GM12878 (cell line): ENCODE measurements around the gene MCM3. TPM values are rescaled to one million over a fixed set of nuclear protein-coding genes. Genes with fewer than 3 reads are reported as not detected.

Experiments
- ATAC-seq: fragments of 200-7000 bp; cut with Tn5 transposase; 3 replicates; pipeline ENCODE4 v1.9.1; 2020; ENCODE audit warnings: mild to moderate bottlenecking, moderate library complexity
- BruUV-seq: library from RNA; stranded (reverse); fragments of 400-500 nt; replicated peaks from 2 replicates; lab custom pipeline; 2021; lab: Mats Ljungman, UMichigan
- CTCF ChIA-PET: fragments of 300-600 bp; sonication (Branson Sonifier 250); formaldehyde crosslinking; extraction: SDS; loops from one replicate; lab custom pipeline; 2021; ENCODE audit warnings: inconsistent platforms; lab: Yijun Ruan, JAX
- POLR2A ChIA-PET: fragments of 350-600 bp; formaldehyde crosslinking; extraction: SDS; loops from one replicate; lab custom pipeline; 2021; ENCODE audit warnings: inconsistent platforms; lab: Charles Lee
- RAD21 ChIA-PET: fragments of 300-600 bp; sonication (Branson Sonifier 250); formaldehyde crosslinking; loops from one replicate; lab custom pipeline; 2023; ENCODE audit warnings: antibody characterized with exemption; ENCODE audit not compliant: unreplicated experiment; lab: Charles Lee
- SMC1A ChIA-PET: fragments of 300-600 bp; sonication (Branson Sonifier 250); formaldehyde crosslinking; loops from one replicate; lab custom pipeline; 2023; ENCODE audit not compliant: unreplicated experiment, uncharacterized antibody; lab: Charles Lee
- DNase-seq: peaks from one replicate; pipeline ENCODE4 v3.0.0-alpha.2; 2011; ENCODE audit warnings: low read depth, low spot score
- FAIRE-seq: peaks from 3 replicates; lab custom pipeline; 2011; peaks lifted over from hg19 to GRCh38; lab: Jason Lieb, UNC
- H2AFZ ChIP-seq: 2 replicates; pipeline ENCODE4 v1.6.0; 2011; ENCODE audit warnings: low read depth, low read length, control low read depth; ENCODE audit not compliant: control insufficient read depth
- H3K27ac ChIP-seq: 2 replicates; pipeline ENCODE4 v1.5.1; 2011; ENCODE audit warnings: control low read depth; ENCODE audit not compliant: control insufficient read depth, insufficient read depth
- H3K27me3 ChIP-seq, 2 experiments: replicated peaks in 1 of 2; 2 replicates each; pipeline versions ENCODE4 v1.6.0 to v1.6.1; 2011; ENCODE audit warnings: low read length in 1 of 2; ENCODE audit not compliant: control insufficient read depth in 2 of 2, insufficient read depth in 2 of 2
- H3K36me3 ChIP-seq, 2 experiments: 2 replicates each; pipeline ENCODE4 v1.5.1; 2011; ENCODE audit warnings: low read length in 1 of 2; ENCODE audit not compliant: control insufficient read depth in 2 of 2, insufficient read depth in 2 of 2
- H3K4me1 ChIP-seq: 2 replicates; pipeline ENCODE4 v1.6.1; 2011; ENCODE audit warnings: mild to moderate bottlenecking, low read length, moderate library complexity, mixed read lengths; ENCODE audit not compliant: control insufficient read depth, insufficient read depth
- H3K4me2 ChIP-seq: 2 replicates; pipeline ENCODE4 v1.6.0; 2011; ENCODE audit warnings: control low read depth; ENCODE audit not compliant: control insufficient read depth, insufficient read depth
- H3K4me3 ChIP-seq: fragments of 200-600 bp; sonication (generic); 2 replicates; pipeline ENCODE4 v1.5.1; 2016
- H3K79me2 ChIP-seq: 2 replicates; pipeline ENCODE4 v1.6.0; 2011; ENCODE audit warnings: low read length; ENCODE audit not compliant: control insufficient read depth, insufficient read depth
- H3K9ac ChIP-seq: 2 replicates; pipeline ENCODE4 v1.8.0; 2011; ENCODE audit warnings: low read length, control low read depth, mixed read lengths; ENCODE audit not compliant: control insufficient read depth, insufficient read depth
- H3K9me3 ChIP-seq: replicated peaks from 3 replicates; pipeline ENCODE4 v1.5.1; 2011; ENCODE audit warnings: mild to moderate bottlenecking, low read length; ENCODE audit not compliant: control insufficient read depth, insufficient read depth
- H4K20me1 ChIP-seq: 2 replicates; pipeline ENCODE4 v1.6.0; 2011; ENCODE audit not compliant: control insufficient read depth, insufficient read depth
- BACH1 ChIP-seq: fragments of 450-650 bp; IDR thresholded peaks from 2 replicates; pipeline ENCODE4 v1.6.1; 2017; ENCODE audit warnings: mild to moderate bottlenecking, borderline replicate concordance
- BMI1 ChIP-seq: fragments of 450-650 bp; IDR thresholded peaks from 2 replicates; pipeline ENCODE4 v1.6.1; 2016; ENCODE audit warnings: mild to moderate bottlenecking, moderate library complexity, borderline replicate concordance
- CBX5 ChIP-seq: sonication (generic); IDR thresholded peaks from 2 replicates; pipeline ENCODE4 v1.6.1; 2016; ENCODE audit warnings: low read depth, moderate library complexity, mild to moderate bottlenecking, inconsistent platforms
- CREM ChIP-seq: IDR thresholded peaks from 2 replicates; pipeline ENCODE4 v1.6.1; 2014; ENCODE audit warnings: antibody characterized with exemption, low read depth
- HDGF ChIP-seq: fragments of 450-650 bp; IDR thresholded peaks from 2 replicates; pipeline ENCODE4 v1.6.1; 2016; ENCODE audit warnings: antibody characterized with exemption
- MTA3 ChIP-seq: IDR thresholded peaks from 2 replicates; pipeline ENCODE4 v1.6.1; 2012; ENCODE audit warnings: low read length, inconsistent platforms, borderline replicate concordance
- NR2C2 ChIP-seq: IDR thresholded peaks from 2 replicates; pipeline ENCODE4 v1.6.1; 2011; ENCODE audit warnings: borderline replicate concordance, low read depth; ENCODE audit not compliant: control insufficient read depth, insufficient read length
- POLR2A ChIP-seq: IDR thresholded peaks from 2 replicates; pipeline ENCODE4 v1.6.1; 2011; ENCODE audit warnings: low read depth, mild to moderate bottlenecking, low read length
- POLR2AphosphoS2 ChIP-seq: IDR thresholded peaks from 2 replicates; pipeline ENCODE4 v1.6.1; 2011; ENCODE audit warnings: low read depth, mild to moderate bottlenecking, low read length, improper control_type of control experiment, moderate library complexity
- TCF12 ChIP-seq: IDR thresholded peaks from 2 replicates; pipeline ENCODE4 v1.6.1; 2011; ENCODE audit warnings: low read depth, mild to moderate bottlenecking, low read length
- ZBTB11 ChIP-seq: fragments of 450-650 bp; formaldehyde crosslinking; IDR thresholded peaks from 2 replicates; pipeline ENCODE4 v1.5.0; 2022; ENCODE audit warnings: mild to moderate bottlenecking, missing genetic modification characterization
- ZNF384 ChIP-seq: IDR thresholded peaks from 2 replicates; pipeline ENCODE4 v1.6.1; 2012; ENCODE audit warnings: low read depth, mild to moderate bottlenecking, low read length, improper control_type of control experiment, borderline replicate concordance
- ZNF687 ChIP-seq: fragments of 450-650 bp; IDR thresholded peaks from 2 replicates; pipeline ENCODE4 v1.6.1; 2017; ENCODE audit warnings: mild to moderate bottlenecking, moderate library complexity
- WGBS: methylation state at CpG from one replicate; pipeline ENCODE4 v1.1.6; 2016; ENCODE audit warnings: low lambda C conversion rate; ENCODE audit not compliant: insufficient replicate concordance, insufficient coverage; ENCODE audit errors: missing lambda C conversion rate; 5-methylcytosine and 5-hydroxymethylcytosine counted together
- in situ Hi-C: fragments of 300-500 bp; cut with MboI; formaldehyde crosslinking; loops from 9 replicates; pipeline ENCODE4 v1.14.3; 2018; ENCODE audit warnings: mixed read lengths
- intact Hi-C: fragments of 100-400 bp; cut with micrococcal nuclease; formaldehyde crosslinking; loops from one replicate; pipeline ENCODE4 v1.14.2; 2022; ENCODE audit not compliant: unreplicated experiment
- polyA plus RNA-seq, 11 experiments: library from polyadenylated mRNA; depleted of rRNA in 4 of 11; unstranded in 6 of 11; stranded (reverse) in 5 of 11; fragments of >200 nt; fragmentation: Nextera tagmentation in 4 of 11; fragmentation: Illumina TruSeq in 1 of 11; extraction: Ambion mirVana in 4 of 11; extraction: Trizol in 1 of 11; gene quantifications; 1 replicate in 1 of 11; 2 replicates in 10 of 11; pipeline versions ENCODE4 v1.2.1 to v1.2.3, GENCODE V29; 2011 to 2016; ENCODE audit warnings: inconsistent platforms in 2 of 11, missing spikeins in 2 of 11, low read depth in 1 of 11
- total RNA-seq, 4 experiments: library from RNA; depleted of rRNA in 3 of 4; stranded (reverse); fragments of >200 nt in 3 of 4; fragmentation: Illumina TruSeq in 1 of 4; extraction: Trizol in 1 of 4; gene quantifications; 2 replicates each; pipeline versions ENCODE4 v1.2.1 to v1.2.3, GENCODE V29; 2013 to 2021

The MCM3 gene
- total and polyA plus RNA-seq, 10 of the 15 experiments (the other 5 are each of a cell fraction or from before 2014, with no cell fraction given): 74.1 to 265 (median 214) TPM

DNA sequence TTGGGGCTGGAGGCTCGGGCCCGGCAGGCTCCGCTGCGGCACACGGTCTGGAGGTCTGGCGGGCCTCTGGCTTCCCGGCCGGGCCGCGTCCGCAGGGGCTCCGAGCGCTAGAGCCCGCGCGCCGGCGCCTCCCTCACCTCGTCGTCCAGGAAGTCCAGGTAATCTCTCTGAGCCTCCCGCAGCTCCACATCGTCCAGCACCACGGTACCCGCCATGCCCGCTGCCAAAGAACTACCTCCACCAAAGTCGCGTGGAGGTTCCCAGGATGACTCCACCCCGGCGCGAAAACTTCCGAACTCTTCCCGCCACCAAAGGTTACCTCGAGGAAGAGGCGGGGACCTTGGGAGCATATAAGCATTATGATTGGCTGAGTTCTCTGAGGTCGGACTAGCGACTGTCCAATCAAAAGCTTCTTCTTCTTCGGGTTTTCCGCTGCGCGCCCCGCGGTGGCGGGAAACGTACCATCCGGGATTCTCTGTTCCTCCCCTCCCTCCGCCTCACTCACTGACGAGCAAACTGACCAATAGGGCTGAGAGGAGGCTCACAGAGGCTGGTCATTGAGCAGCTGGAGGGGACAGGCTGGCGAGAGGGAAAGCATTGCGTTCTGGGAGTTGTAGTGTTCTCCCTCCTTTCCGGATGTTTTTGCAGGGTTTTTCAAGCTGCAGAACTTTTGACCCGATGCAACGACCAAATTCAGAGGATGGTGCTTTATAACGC is at the start of gene MCM3 (continued):
- TF ChIP-seq ZNF687 (no peak), TCF12 (no peak; the same call in 1 of the 2 replicates), POLR2AphosphoS2 (no peak)

- ATAC-seq (peak; percentile 56), FAIRE-seq (no peak), DNase-seq (no peak)
- TF ChIP-seq CBX5 (no peak), ZNF384 (no peak), BACH1 (no peak), ZBTB11 (no peak), CREM (no peak), MTA3 (no peak), NR2C2 (no peak), HDGF (no peak), BMI1 (no peak), POLR2A (no peak)
- 0% methylated on average over 1 of the region's 1 CpG for WGBS
- H3K79me2 ChIP-seq: no peaks in the 10 kb centered on the region
- H3K9me3 ChIP-seq: no peaks in the 10 kb centered on the region
- no peak overlapping the region for H3K27ac ChIP-seq
- no peak overlapping the region for H3K9ac ChIP-seq
- intact Hi-C loops (no loop called here), in situ Hi-C loops (no loop called here)
- no peaks in the 10 kb centered on the region for H3K36me3 ChIP-seq
- peak overlapping the region; percentile 20; the same call in 1 of the 2 replicates for H2AFZ ChIP-seq
- peaks cover 14% of the 10 kb centered on the region for H3K4me1 ChIP-seq
- BruUV-seq: no TSS peak
- RAD21 ChIA-PET: interaction anchor here (0.9 to 1.5 kb wide), 4 partner anchors 18 to 57 kb away, joined by 3 to 4 read pairs (median 3); no protein-coding TSS in a partner anchor
- POLR2A ChIA-PET: interaction anchor here (0.6 to 1.1 kb wide), 2 partner anchors 12 kb away, joined by 3 to 5 read pairs; no protein-coding TSS in a partner anchor
- H3K4me2 ChIP-seq: no peak overlapping the region
- no peaks in the 10 kb centered on the region for H4K20me1 ChIP-seq
- H3K27me3 ChIP-seq: no peaks in the 10 kb centered on the region
- SMC1A ChIA-PET: interaction anchor here (1.0 to 1.7 kb wide), 8 partner anchors 12 to 64 kb away, joined by 3 to 6 read pairs (median 3); no protein-coding TSS in a partner anchor
- no peak overlapping the region for H3K4me3 ChIP-seq
- CTCF ChIA-PET: interaction anchor here (0.8 to 1.3 kb wide), 7 partner anchors 17 to 56 kb away, joined by 3 to 4 read pairs (median 3); no protein-coding TSS in a partner anchor
Observed at GRCh38 chr6:52333840-52334200, 49.3 kb upstream of the MCM3 start.
